ENCODE results near the gene UGT1A3.

The UGT1A3 gene

GRCh38 chr2:233795735-233796171 is 66.9 kb downstream of the UGT1A3 start:
- DNase-seq (ENCODE audit: low spot score), result no peak

- DNase-seq (ENCODE audit: low spot score), result no peak
Measured at GRCh38 chr2:233796254-233796653, 67.4 kb downstream of the UGT1A3 start.

- DNase-seq (ENCODE audit: low spot score), result no peak
Measured at GRCh38 chr2:233798335-233799086, 69.7 kb downstream of the UGT1A3 start.

DNA sequence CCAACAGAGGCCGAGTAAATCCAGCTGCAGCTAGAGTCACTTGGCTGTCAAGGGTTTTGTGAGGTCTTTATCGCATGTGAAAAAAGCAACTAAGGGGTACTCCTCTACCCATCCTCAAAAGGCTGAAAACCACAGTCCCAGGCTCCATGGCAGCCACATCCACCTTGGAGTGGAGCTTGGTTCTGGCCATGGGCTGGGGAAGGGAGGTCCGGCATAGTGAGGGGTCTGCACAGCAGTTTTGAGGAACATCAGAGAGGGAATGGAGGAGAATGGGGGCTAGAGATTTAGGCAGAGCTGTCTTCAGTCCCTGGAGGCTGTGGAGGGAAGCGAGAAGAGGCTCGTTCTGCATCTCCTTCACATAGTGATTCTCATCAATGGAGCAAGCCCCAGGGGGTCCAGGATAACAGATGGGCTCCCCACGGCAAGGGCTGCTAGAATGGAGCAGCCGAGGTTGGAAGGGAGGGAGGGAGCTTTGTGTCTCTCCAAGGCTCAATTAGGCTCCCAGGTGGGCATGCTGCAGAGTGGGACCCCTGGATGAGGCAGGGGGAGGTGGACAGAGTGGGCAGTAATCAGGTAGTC is 70.3 kb downstream of the UGT1A3 start:
- DNase-seq (ENCODE audit: low spot score), result peak; percentile 4

DNA sequence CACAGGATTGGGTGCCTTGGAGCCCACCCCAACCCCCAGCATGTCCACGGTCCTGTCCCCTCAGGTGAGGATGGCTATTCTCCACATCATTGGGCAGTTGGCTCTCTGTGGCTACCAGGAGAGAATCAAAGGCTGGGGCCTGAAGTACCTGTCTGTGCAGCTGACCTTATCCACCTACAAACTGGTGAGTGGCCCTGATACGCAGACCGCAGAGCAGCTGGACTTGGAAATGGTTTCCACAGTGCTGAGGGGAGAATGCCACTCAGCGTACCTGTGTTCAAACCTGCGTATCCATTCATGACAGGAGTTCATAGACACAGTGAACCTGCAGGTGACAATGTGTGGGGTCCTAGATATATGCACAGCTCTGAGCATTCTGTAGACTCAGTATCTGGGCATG is 70.9 kb downstream of the UGT1A3 start:
- DNase-seq (ENCODE audit: low spot score), result no peak

- no peak for DNase-seq (ENCODE audit: low spot score)
Measured at GRCh38 chr2:233800208-233800607, 71.4 kb downstream of the UGT1A3 start.

DNA sequence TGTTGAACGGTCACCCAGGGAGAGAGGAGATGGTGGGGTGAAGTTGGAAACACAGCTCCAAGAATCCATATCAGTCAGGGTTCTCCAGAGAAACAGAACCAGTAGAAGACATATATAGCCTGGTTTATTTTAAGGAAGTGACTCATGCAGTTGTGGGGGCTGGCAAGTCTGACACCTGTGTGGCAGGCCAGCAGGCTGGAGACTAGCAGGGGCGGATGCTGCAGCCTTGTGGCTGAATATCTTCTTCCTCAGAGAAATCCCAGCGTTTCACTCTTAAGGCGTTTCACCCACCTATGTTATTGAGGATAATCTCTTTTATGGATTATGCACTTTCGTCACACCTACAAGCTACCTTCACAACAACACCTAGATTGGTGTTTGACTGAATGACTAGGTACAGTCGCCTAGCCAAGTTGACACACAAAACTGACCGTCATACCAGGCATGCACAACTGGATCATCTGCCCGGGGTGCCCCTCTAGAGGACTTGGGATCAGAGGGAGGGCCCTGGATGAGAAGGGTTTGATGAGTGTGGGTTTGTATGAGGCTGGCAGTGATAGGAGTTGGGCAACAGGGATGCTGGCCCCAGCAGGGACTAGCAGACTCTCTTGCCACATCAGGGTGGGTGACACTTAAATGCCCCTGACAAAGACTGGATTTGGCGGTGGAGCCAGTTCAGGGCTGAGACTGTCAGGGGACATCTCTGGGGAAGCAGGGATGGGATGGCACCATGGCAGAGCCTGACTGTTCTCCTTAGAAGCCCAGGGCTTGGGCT is 72.7 kb downstream of the UGT1A3 start:
- no peak for DNase-seq (ENCODE audit: low spot score)

- no peak for DNase-seq (ENCODE audit: low spot score)
Measured at GRCh38 chr2:233802132-233802815, 73.4 kb downstream of the UGT1A3 start.

GRCh38 chr2:233803292-233803911 is 74.6 kb downstream of the UGT1A3 start:
- DNase-seq (ENCODE audit: low spot score), result no peak

DNA sequence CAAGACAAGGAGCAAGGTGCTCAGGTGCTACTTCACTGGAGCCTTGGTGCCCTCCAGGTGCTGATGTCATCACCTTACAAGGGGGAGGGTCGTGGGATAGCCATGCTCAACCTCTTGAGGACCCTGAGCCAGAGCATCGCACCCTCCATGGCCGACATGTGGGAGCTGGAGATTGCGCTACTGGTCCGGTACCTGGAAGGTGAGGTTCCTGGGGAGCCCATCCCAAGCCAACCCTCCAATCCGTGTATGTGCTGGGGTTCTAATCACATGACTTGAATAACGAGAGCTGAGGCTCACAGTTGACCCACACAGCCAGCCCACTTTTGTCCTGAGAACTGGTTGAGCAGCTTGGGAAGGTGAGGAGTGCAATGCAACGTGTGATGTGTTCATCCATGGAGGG is 75.2 kb downstream of the UGT1A3 start:
- DNase-seq (ENCODE audit: low spot score), result no peak

DNA sequence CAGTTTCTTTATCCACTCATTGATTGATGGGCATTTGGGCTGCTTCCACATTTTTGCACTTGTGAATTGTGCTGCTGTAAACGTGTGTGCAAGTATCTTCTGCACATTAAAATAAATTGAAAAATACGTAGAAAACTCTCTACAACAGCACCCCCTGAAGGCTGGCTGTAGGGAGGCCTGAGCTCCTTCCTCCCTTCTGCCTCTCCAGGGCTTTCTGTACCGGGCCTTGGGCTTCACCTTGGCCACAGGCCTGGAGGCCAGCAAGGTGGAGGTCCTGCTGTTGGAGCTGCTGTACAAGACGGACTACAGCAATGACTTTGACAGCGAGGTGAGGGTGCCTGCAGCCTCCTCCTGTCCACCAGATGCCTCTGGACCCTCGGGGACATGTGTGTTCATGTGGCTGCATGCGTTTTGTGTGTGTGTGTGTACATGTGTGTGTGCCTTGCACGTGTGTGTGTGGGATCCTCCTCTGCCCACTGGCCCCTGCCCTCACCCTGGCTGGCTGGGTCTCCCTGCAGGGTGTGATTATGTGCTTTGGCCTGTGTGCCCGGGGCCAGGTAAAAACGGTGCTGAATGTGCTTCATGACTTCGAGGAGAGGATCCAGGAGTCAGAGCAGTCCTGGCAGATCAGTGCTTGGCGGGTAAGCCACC is 78.5 kb downstream of the UGT1A3 start:
- DNase-seq (ENCODE audit: low spot score), result no peak

DNA sequence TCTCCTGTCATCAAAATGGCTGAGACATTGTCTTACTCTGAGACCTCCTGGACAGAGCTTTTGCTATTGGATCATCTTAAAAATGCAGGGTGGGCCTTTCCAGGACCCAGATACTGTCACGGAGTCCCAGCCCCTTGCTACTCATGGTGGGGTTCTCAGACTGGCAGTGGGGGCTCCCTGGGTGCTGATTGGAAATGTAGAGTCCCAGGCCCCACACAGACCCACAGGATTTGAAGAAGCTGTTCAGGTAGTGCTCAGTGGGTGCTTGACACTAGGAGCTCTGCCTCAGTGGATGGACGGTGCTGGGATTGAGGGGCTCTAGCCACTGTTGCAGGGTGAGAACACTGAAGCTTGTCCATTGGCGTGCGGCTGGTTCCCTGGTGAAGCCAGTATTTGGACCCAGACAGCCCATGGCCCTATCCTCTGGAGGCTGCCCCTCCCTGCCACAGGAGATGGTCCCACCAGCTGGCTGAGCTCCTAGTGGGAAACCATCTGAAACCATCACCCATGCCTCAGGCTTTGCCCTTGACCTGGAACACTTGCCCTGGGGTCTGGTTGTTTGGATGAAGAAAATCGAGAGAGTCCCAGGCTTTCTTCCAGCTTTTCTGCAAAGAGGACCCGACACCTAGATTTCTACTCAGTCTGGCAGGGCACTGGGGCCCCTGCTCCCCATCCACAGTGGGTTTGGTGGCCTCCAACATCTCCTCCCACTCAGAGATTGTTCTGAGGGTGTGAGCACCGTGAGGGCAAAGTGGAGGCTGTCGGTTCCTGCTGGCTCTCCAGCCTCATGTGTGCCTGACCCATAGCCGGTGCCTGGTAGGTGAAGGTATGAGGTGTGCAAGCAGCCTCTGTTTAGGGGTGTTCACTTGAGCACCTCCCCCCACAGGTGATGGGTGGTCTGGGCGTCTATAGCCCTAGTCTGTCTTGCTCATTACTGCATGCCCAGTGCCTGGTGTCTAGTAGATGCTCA is 79.4 kb downstream of the UGT1A3 start:
- no peak for DNase-seq (ENCODE audit: low spot score)

- no peak for DNase-seq (ENCODE audit: low spot score)
Measured at GRCh38 chr2:233810385-233810784, 81.5 kb downstream of the UGT1A3 start.

GRCh38 chr2:233811087-233811486 is 82.2 kb downstream of the UGT1A3 start:
- no peak for DNase-seq (ENCODE audit: low spot score)

GRCh38 chr2:233811732-233812131 is 82.9 kb downstream of the UGT1A3 start:
- no peak for DNase-seq (ENCODE audit: low spot score)

DNA sequence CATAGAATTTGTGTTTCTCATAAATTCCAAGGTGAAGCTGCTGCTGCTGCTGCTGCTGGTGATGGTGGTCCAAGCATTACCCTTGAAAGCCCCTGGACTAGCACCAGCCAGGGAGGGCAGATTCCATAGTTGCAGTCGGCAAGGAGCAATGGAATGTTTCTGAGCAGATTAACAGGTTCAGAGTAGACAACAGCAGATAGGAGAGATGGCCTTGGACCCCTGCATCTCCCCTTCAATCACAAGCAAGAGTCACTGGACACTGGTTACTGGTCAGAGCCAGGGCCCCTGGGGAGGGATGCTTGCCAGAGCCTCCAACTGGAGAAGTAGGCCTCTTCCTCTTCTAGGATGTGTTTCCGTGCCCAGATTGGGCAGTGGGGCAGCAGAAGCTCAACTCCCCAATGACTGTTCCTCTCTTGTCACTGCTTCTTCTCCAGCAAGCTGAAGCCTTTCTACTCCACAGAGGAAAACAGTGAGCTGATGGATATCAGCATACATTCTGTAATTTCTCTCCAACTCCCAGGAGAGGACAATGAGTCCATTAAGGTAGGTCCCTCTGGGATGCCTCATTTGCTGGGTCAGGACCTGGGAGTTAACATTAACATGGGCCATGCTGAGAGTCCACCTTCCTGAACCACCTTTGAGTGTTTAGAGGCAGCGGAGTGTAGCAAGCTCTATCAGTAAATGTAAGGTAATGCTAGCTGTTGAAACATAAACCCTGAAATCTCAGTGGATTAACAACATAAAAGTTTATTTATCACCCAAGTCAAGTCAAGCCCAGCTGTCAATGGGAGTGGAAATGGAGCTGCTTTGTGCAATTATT is 84.6 kb downstream of the UGT1A3 start:
- DNase-seq (ENCODE audit: low spot score), result no peak

- no peak for DNase-seq (ENCODE audit: low spot score)
Measured at GRCh38 chr2:233814056-233814835, 85.4 kb downstream of the UGT1A3 start.

DNA sequence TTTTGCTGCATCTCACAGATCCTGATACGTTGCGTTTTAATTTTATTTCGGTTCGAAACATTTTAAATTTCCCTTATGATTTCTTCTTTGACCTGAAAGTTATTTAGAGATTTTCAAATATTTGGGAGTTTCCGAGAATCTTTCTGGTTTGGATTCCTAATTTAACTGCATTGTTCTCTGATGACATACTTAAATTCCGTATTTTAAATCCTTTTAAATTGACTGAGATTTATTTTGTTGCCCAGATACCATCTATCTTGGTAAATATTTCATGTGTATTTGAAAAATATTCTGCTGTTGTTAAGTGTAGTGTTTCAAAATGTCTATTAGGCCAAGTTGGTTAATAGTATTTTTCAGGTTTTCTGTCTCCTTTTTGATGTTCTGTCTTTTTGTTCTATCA is 87.0 kb downstream of the UGT1A3 start:
- no peak for DNase-seq (ENCODE audit: low spot score)

GRCh38 chr2:233816334-233816733 is 87.5 kb downstream of the UGT1A3 start:
- DNase-seq (ENCODE audit: low spot score), result no peak

Measured in cerebellar cortex (tissue), 1 donor.